H9 (cell line): ENCODE data around the gene GABBR2. TPM values are rescaled to one million over a fixed set of nuclear protein-coding genes. Genes with fewer than 3 reads are reported as not detected.

Experiments
- DNase-seq: peaks from one replicate; pipeline ENCODE4 v3.0.0-alpha.2; 2017
- H2AFZ ChIP-seq: one replicate; pipeline ENCODE4 v1.6.1; 2013; ENCODE audit warnings: mild to moderate bottlenecking, low read length, control low read depth, moderate library complexity
- H2AK5ac ChIP-seq: 2 replicates; pipeline ENCODE4 v1.6.1; 2013; ENCODE audit warnings: low read length, control low read depth, mixed read lengths; ENCODE audit not compliant: insufficient read length
- H2BK120ac ChIP-seq: one replicate; pipeline ENCODE4 v1.6.1; 2013; ENCODE audit warnings: low read depth, mild to moderate bottlenecking, low read length, control low read depth, inconsistent platforms; ENCODE audit not compliant: poor library complexity, severe bottlenecking
- H2BK12ac ChIP-seq: 2 replicates; pipeline ENCODE4 v1.6.1; 2013; ENCODE audit warnings: low read length, control low read depth, mixed read lengths, low read depth; ENCODE audit not compliant: insufficient read length
- H2BK15ac ChIP-seq: 2 replicates; pipeline ENCODE4 v1.6.1; 2013; ENCODE audit warnings: low read depth, low read length, control low read depth
- H2BK20ac ChIP-seq: one replicate; pipeline ENCODE4 v1.6.1; 2013; ENCODE audit warnings: low read depth, mild to moderate bottlenecking, low read length, control low read depth, inconsistent platforms; ENCODE audit not compliant: poor library complexity, severe bottlenecking
- H2BK5ac ChIP-seq: 2 replicates; pipeline ENCODE4 v1.6.1; 2013; ENCODE audit warnings: low read length, control low read depth, mixed read lengths; ENCODE audit not compliant: insufficient read length
- H3K14ac ChIP-seq: 2 replicates; pipeline ENCODE4 v1.6.1; 2013; ENCODE audit warnings: low read length, control low read depth; ENCODE audit not compliant: insufficient read depth
- H3K18ac ChIP-seq: 2 replicates; pipeline ENCODE4 v1.6.1; 2013; ENCODE audit warnings: low read depth, mild to moderate bottlenecking, mixed read lengths, low read length, control low read depth; ENCODE audit not compliant: insufficient read length
- H3K23ac ChIP-seq: 2 replicates; pipeline ENCODE4 v1.6.1; 2013; ENCODE audit warnings: low read length, control low read depth, mixed read lengths, low read depth; ENCODE audit not compliant: insufficient read length
- H3K23me2 ChIP-seq: 2 replicates; pipeline ENCODE4 v1.6.1; 2013; ENCODE audit warnings: low read depth, mild to moderate bottlenecking, mixed read lengths, low read length, control low read depth; ENCODE audit not compliant: insufficient read length, poor library complexity, severe bottlenecking
- H3K27ac ChIP-seq: 2 replicates; pipeline ENCODE4 v1.5.1; 2013; ENCODE audit warnings: low read length, control low read depth, mixed read lengths, low read depth; ENCODE audit not compliant: insufficient read length
- H3K27me3 ChIP-seq: 2 replicates; pipeline ENCODE4 v1.6.1; 2013; ENCODE audit warnings: low read length, control low read depth, inconsistent platforms; ENCODE audit not compliant: insufficient read depth
- H3K4ac ChIP-seq: 2 replicates; pipeline ENCODE4 v1.6.1; 2013; ENCODE audit warnings: low read depth, mild to moderate bottlenecking, control low read depth, inconsistent platforms, low read length, moderate library complexity
- H3K4me1 ChIP-seq: 2 replicates; pipeline ENCODE4 v1.6.1; 2013; ENCODE audit warnings: low read length, control low read depth, inconsistent platforms; ENCODE audit not compliant: insufficient read depth
- H3K4me2 ChIP-seq: 2 replicates; pipeline ENCODE4 v1.6.1; 2013; ENCODE audit warnings: low read length, control low read depth, mixed read lengths; ENCODE audit not compliant: insufficient read length, insufficient read depth
- H3K56ac ChIP-seq: 2 replicates; pipeline ENCODE4 v1.6.1; 2013; ENCODE audit warnings: low read depth, mild to moderate bottlenecking, mixed read lengths, low read length, control low read depth; ENCODE audit not compliant: insufficient read length
- H3K79me1 ChIP-seq: 2 replicates; pipeline ENCODE4 v1.6.1; 2013; ENCODE audit warnings: low read depth, mild to moderate bottlenecking, moderate library complexity, low read length, control low read depth, inconsistent platforms; ENCODE audit not compliant: insufficient read depth, poor library complexity, severe bottlenecking
- H3K79me2 ChIP-seq: 2 replicates; pipeline ENCODE4 v1.6.1; 2013; ENCODE audit warnings: low read length, control low read depth, inconsistent platforms; ENCODE audit not compliant: insufficient read depth
- H3K9ac ChIP-seq: 2 replicates; pipeline ENCODE4 v1.6.1; 2013; ENCODE audit warnings: low read length, control low read depth, mixed read lengths; ENCODE audit not compliant: insufficient read length; ENCODE audit errors: extremely low read depth
- H3K9me3 ChIP-seq: one replicate; pipeline ENCODE4 v1.6.1; 2013; ENCODE audit warnings: low read depth, low read length, inconsistent platforms; ENCODE audit not compliant: control insufficient read depth
- H3T11ph ChIP-seq: one replicate; pipeline ENCODE4 v1.6.1; 2013; ENCODE audit warnings: mild to moderate bottlenecking, low read length, control low read depth, inconsistent platforms
- H4K20me1 ChIP-seq: one replicate; pipeline ENCODE4 v1.6.1; 2013; ENCODE audit not compliant: control insufficient read depth, insufficient read length, insufficient read depth
- H4K5ac ChIP-seq: 2 replicates; pipeline ENCODE4 v1.6.1; 2013; ENCODE audit warnings: low read depth, mild to moderate bottlenecking, mixed read lengths, low read length, control low read depth; ENCODE audit not compliant: insufficient read length
- H4K8ac ChIP-seq: replicated peaks from 2 replicates; pipeline ENCODE4 v1.6.1; 2013; ENCODE audit warnings: low read length, control low read depth, mixed read lengths, low read depth; ENCODE audit not compliant: insufficient read length
- H4K91ac ChIP-seq: 2 replicates; pipeline ENCODE4 v1.6.1; 2013; ENCODE audit warnings: low read depth, mild to moderate bottlenecking, moderate library complexity, mixed read lengths, low read length, control low read depth; ENCODE audit not compliant: insufficient read length
- H3K27ac Mint-ChIP-seq, 3 experiments: 2 replicates in 2 of 3; 3 replicates in 1 of 3; pipeline ENCODE4 v1.8.0; 2020 to 2021; ENCODE audit warnings: mixed read lengths in 3 of 3, mild to moderate bottlenecking in 1 of 3, moderate library complexity in 1 of 3
- H3K27me3 Mint-ChIP-seq: 2 replicates; pipeline ENCODE4 v1.8.0; 2021; ENCODE audit warnings: low read depth, mild to moderate bottlenecking, moderate library complexity, mixed read lengths
- H3K36me3 Mint-ChIP-seq, 3 experiments: 2 replicates in 2 of 3; 3 replicates in 1 of 3; pipeline ENCODE4 v1.8.0; 2020 to 2021; ENCODE audit warnings: low read depth in 3 of 3, mixed read lengths in 3 of 3; ENCODE audit not compliant: insufficient read depth in 1 of 3
- H3K4me1 Mint-ChIP-seq, 2 experiments: 2 replicates each; pipeline ENCODE4 v1.8.0; 2020; ENCODE audit warnings: mixed read lengths in 2 of 2
- H3K4me3 Mint-ChIP-seq, 2 experiments: 2 replicates in 1 of 2; 3 replicates in 1 of 2; pipeline ENCODE4 v1.8.0; 2020 to 2021; ENCODE audit warnings: mild to moderate bottlenecking in 2 of 2, mixed read lengths in 2 of 2, moderate library complexity in 1 of 2
- H3K9me3 Mint-ChIP-seq, 2 experiments: 2 replicates in 1 of 2; 3 replicates in 1 of 2; pipeline ENCODE4 v1.8.0; 2020; ENCODE audit warnings: mild to moderate bottlenecking in 2 of 2, mixed read lengths in 2 of 2, moderate library complexity in 1 of 2
- CTCF ChIP-seq: fragments of 200-600 bp; sonication (generic); conservative IDR thresholded peaks from 3 replicates; pipeline ENCODE4 v1.8.0; 2021; ENCODE audit warnings: antibody characterized with exemption, mild to moderate bottlenecking
- WGBS: extraction: QIAGEN DNeasy Blood & Tissue Kit; methylation state at CpG from one replicate; pipeline ENCODE4 v1.1.7; 2013; ENCODE audit warnings: missing lambda C conversion rate, low lambda C conversion rate, mixed read lengths; ENCODE audit not compliant: insufficient read length; ENCODE audit errors: extremely low coverage; 5-methylcytosine and 5-hydroxymethylcytosine counted together
- total RNA-seq: library from RNA; stranded (reverse); gene quantifications from 2 replicates; pipeline ENCODE4 v1.2.1, GENCODE V29; 2021

The GABBR2 gene
- total RNA-seq, 1 experiment from 2014 or later, result 0.66 TPM

GRCh38 chr9:98732801-98733200, 24.1 kb upstream of the GABBR2 start:
- no peak overlapping the region; the same call in 1 of the 2 replicates for H3K14ac ChIP-seq
- WGBS, result no CpG with 5 or more reads among the region's 9 CpGs
- Mint-ChIP-seq H3K27me3 (peaks cover 11% of the 10 kb centered on the region), H3K27ac (peak overlapping the region in 2 of 3 experiments; percentile 8 to 33; a peak in 1 of 7 replicates), H3K4me3 (no peak overlapping the region), H3K4me1 (peaks cover 10 to 13% of the 10 kb centered on the region in 2 experiments), H3K9me3 (no peaks in the 10 kb centered on the region; a peak in 1 of 5 replicates), H3K36me3 (peaks cover 16 to 44% (median 43%) of the 10 kb centered on the region in 3 experiments)
- H3K79me2 ChIP-seq, result no peaks in the 10 kb centered on the region
- no peak overlapping the region for H2BK12ac ChIP-seq
- H3K27ac ChIP-seq, result no peak overlapping the region
- H3K4ac ChIP-seq, result no peak overlapping the region
- no peak overlapping the region for H3K9ac ChIP-seq
- H3T11ph ChIP-seq, result no peak overlapping the region
- H3K18ac ChIP-seq, result no peak overlapping the region
- no peaks in the 10 kb centered on the region for H3K79me1 ChIP-seq
- H2BK5ac ChIP-seq, result no peak overlapping the region
- H2AK5ac ChIP-seq, result no peak overlapping the region
- H3K27me3 ChIP-seq, result no peaks in the 10 kb centered on the region
- no peak overlapping the region for H2BK120ac ChIP-seq
- H3K56ac ChIP-seq, result no peak overlapping the region
- H2AFZ ChIP-seq, result no peak overlapping the region
- H4K20me1 ChIP-seq, result no peaks in the 10 kb centered on the region
- H3K23me2 ChIP-seq, result no peaks in the 10 kb centered on the region
- H2BK20ac ChIP-seq, result no peak overlapping the region
- H4K8ac ChIP-seq, result no peak overlapping the region
- H3K23ac ChIP-seq, result no peak overlapping the region
- H3K4me1 ChIP-seq, result no peaks in the 10 kb centered on the region
- H3K9me3 ChIP-seq, result no peaks in the 10 kb centered on the region
- no peak overlapping the region for H2BK15ac ChIP-seq
- no peak for DNase-seq
- no peak overlapping the region for H4K91ac ChIP-seq
- no peak for TF ChIP-seq CTCF
- no peak overlapping the region for H3K4me2 ChIP-seq
- no peak overlapping the region for H4K5ac ChIP-seq
